ENCODE measurements around the gene TNRC6B.
A peak's percentile ranks its signal among the peaks of the same experiment; 100 is the strongest.

TNRC6B gene

GRCh38 chr22:40251106-40251505 is 73.4 kb downstream of the TNRC6B start:
- no peaks in the 10 kb centered on the region for H3K27me3 Mint-ChIP-seq
- peaks cover 28 to 31% of the 10 kb centered on the region in 2 donors for H3K36me3 Mint-ChIP-seq
- ATAC-seq (replicated peaks): no peak
- no peak overlapping the region for H3K4me3 Mint-ChIP-seq
- H3K4me1 Mint-ChIP-seq: peaks cover 10 to 31% of the 10 kb centered on the region in 2 donors
- H3K27ac Mint-ChIP-seq: no peak overlapping the region
- DNase-seq: no peak
- H3K9me3 Mint-ChIP-seq: no peaks in the 10 kb centered on the region

- ATAC-seq (replicated peaks) (no peak), DNase-seq (no peak)
- no peaks in the 10 kb centered on the region for H3K9me3 Mint-ChIP-seq
- peak overlapping the region; percentile 21 for H3K27ac Mint-ChIP-seq
- H3K36me3 Mint-ChIP-seq: peaks cover 26 to 37% of the 10 kb centered on the region in 2 donors
- peaks cover 10 to 31% of the 10 kb centered on the region in 2 donors for H3K4me1 Mint-ChIP-seq
- H3K27me3 Mint-ChIP-seq: no peaks in the 10 kb centered on the region
- no peak overlapping the region for H3K4me3 Mint-ChIP-seq
Measured at GRCh38 chr22:40252146-40252545, 74.4 kb downstream of the TNRC6B start.

- no peak overlapping the region for H3K27ac Mint-ChIP-seq
- H3K4me3 Mint-ChIP-seq: no peak overlapping the region
- H3K27me3 Mint-ChIP-seq: no peaks in the 10 kb centered on the region
- H3K36me3 Mint-ChIP-seq: peaks cover 35 to 48% of the 10 kb centered on the region in 2 donors
- no peak for DNase-seq
- no peak for ATAC-seq (replicated peaks)
- no peaks in the 10 kb centered on the region for H3K9me3 Mint-ChIP-seq
- peaks cover 13 to 33% of the 10 kb centered on the region in 2 donors for H3K4me1 Mint-ChIP-seq
Measured at GRCh38 chr22:40256516-40256915, 78.8 kb downstream of the TNRC6B start.

GRCh38 chr22:40258017-40258416 is 80.3 kb downstream of the TNRC6B start:
- Mint-ChIP-seq H3K27ac (no peak overlapping the region), H3K27me3 (no peaks in the 10 kb centered on the region), H3K4me1 (peaks cover 8 to 27% of the 10 kb centered on the region in 2 donors), H3K36me3 (peaks cover 36 to 51% of the 10 kb centered on the region in 2 donors), H3K9me3 (no peaks in the 10 kb centered on the region), H3K4me3 (no peak overlapping the region)
- no peak for ATAC-seq (replicated peaks)
- DNase-seq: no peak

GRCh38 chr22:40258501-40258915 is 80.8 kb downstream of the TNRC6B start:
- Mint-ChIP-seq H3K36me3 (peaks cover 33 to 48% of the 10 kb centered on the region in 2 donors), H3K4me1 (peaks cover 11 to 28% of the 10 kb centered on the region in 2 donors), H3K4me3 (no peak overlapping the region), H3K27me3 (no peaks in the 10 kb centered on the region), H3K9me3 (no peaks in the 10 kb centered on the region), H3K27ac (peak overlapping the region; percentile 71)
- ATAC-seq (replicated peaks) (no peak), DNase-seq (no peak)

GRCh38 chr22:40261783-40262182 is 84.1 kb downstream of the TNRC6B start:
- H3K27ac Mint-ChIP-seq: no peak overlapping the region
- DNase-seq (no peak), ATAC-seq (replicated peaks) (no peak)
- no peaks in the 10 kb centered on the region for H3K27me3 Mint-ChIP-seq
- H3K4me1 Mint-ChIP-seq: peaks cover 24 to 43% of the 10 kb centered on the region in 2 donors
- no peaks in the 10 kb centered on the region for H3K9me3 Mint-ChIP-seq
- H3K4me3 Mint-ChIP-seq: no peak overlapping the region
- H3K36me3 Mint-ChIP-seq: peaks cover 46 to 60% of the 10 kb centered on the region in 2 donors

GRCh38 chr22:40263191-40263590 is 85.5 kb downstream of the TNRC6B start:
- Mint-ChIP-seq H3K27me3 (no peaks in the 10 kb centered on the region), H3K4me1 (peaks cover 24 to 43% of the 10 kb centered on the region in 2 donors), H3K36me3 (peaks cover 52 to 61% of the 10 kb centered on the region in 2 donors), H3K9me3 (no peaks in the 10 kb centered on the region), H3K4me3 (no peak overlapping the region), H3K27ac (peak overlapping the region; percentile 7)
- DNase-seq (no peak), ATAC-seq (replicated peaks) (no peak)

- Mint-ChIP-seq H3K4me1 (peaks cover 19 to 33% of the 10 kb centered on the region in 2 donors), H3K36me3 (peaks cover 46 to 50% of the 10 kb centered on the region in 2 donors), H3K9me3 (no peaks in the 10 kb centered on the region), H3K27me3 (no peaks in the 10 kb centered on the region), H3K4me3 (no peak overlapping the region), H3K27ac (peak overlapping the region; percentile 28)
- DNase-seq: no peak
- peak in 1 of 2 donors; percentile 45 for ATAC-seq (replicated peaks)
Measured at GRCh38 chr22:40265783-40266182, 88.1 kb downstream of the TNRC6B start.

- Mint-ChIP-seq H3K9me3 (no peaks in the 10 kb centered on the region), H3K4me3 (no peak overlapping the region), H3K27ac (peak overlapping the region; percentile 14), H3K36me3 (peaks cover 26 to 27% of the 10 kb centered on the region in 2 donors), H3K4me1 (peaks cover 10 to 14% of the 10 kb centered on the region in 2 donors), H3K27me3 (no peaks in the 10 kb centered on the region)
- DNase-seq (no peak), ATAC-seq (replicated peaks) (no peak)
Measured at GRCh38 chr22:40270031-40270430, 92.3 kb downstream of the TNRC6B start.

GRCh38 chr22:40270748-40271373 is 93.1 kb downstream of the TNRC6B start:
- no peaks in the 10 kb centered on the region for H3K27me3 Mint-ChIP-seq

GRCh38 chr22:40271440-40271839 is 93.7 kb downstream of the TNRC6B start:
- H3K27ac Mint-ChIP-seq: peak overlapping the region; percentile 37
- H3K9me3 Mint-ChIP-seq: no peaks in the 10 kb centered on the region
- no peak overlapping the region for H3K4me3 Mint-ChIP-seq
- H3K36me3 Mint-ChIP-seq: peaks cover 13 to 19% of the 10 kb centered on the region in 2 donors
- H3K4me1 Mint-ChIP-seq: peaks cover 7 to 12% of the 10 kb centered on the region in 2 donors
- DNase-seq: no peak
- H3K27me3 Mint-ChIP-seq: no peaks in the 10 kb centered on the region
- no peak for ATAC-seq (replicated peaks)

More at GRCh38 chr22:40270748-40271373, 93.1 kb downstream of the TNRC6B start:
- ATAC-seq (replicated peaks) (no peak), DNase-seq (no peak)
- no peak overlapping the region for H3K4me3 Mint-ChIP-seq
- no peak overlapping the region for H3K27ac Mint-ChIP-seq
- H3K36me3 Mint-ChIP-seq: peaks cover 18 to 22% of the 10 kb centered on the region in 2 donors
- no peaks in the 10 kb centered on the region for H3K9me3 Mint-ChIP-seq
- H3K4me1 Mint-ChIP-seq: peaks cover 7 to 12% of the 10 kb centered on the region in 2 donors

- Mint-ChIP-seq H3K9me3 (no peaks in the 10 kb centered on the region), H3K27ac (no peak overlapping the region), H3K4me1 (peaks cover 11 to 15% of the 10 kb centered on the region in 2 donors), H3K36me3 (peaks cover 8 to 17% of the 10 kb centered on the region in 2 donors), H3K4me3 (no peak overlapping the region), H3K27me3 (no peaks in the 10 kb centered on the region)
- ATAC-seq (replicated peaks) (no peak), DNase-seq (no peak)
Measured at GRCh38 chr22:40273319-40273718, 95.6 kb downstream of the TNRC6B start.

- Mint-ChIP-seq H3K4me3 (no peak overlapping the region), H3K4me1 (peaks cover 11 to 15% of the 10 kb centered on the region in 2 donors), H3K36me3 (peaks cover 4 to 21% of the 10 kb centered on the region in 2 donors), H3K9me3 (no peaks in the 10 kb centered on the region), H3K27ac (no peak overlapping the region), H3K27me3 (no peaks in the 10 kb centered on the region)
- ATAC-seq (replicated peaks) (no peak), DNase-seq (no peak)
Measured at GRCh38 chr22:40276996-40277823, 99.5 kb downstream of the TNRC6B start.

GRCh38 chr22:40279017-40279416 is 101.3 kb downstream of the TNRC6B start:
- H3K27me3 Mint-ChIP-seq: no peaks in the 10 kb centered on the region
- no peak overlapping the region for H3K27ac Mint-ChIP-seq
- no peak for DNase-seq
- H3K9me3 Mint-ChIP-seq: no peaks in the 10 kb centered on the region
- H3K36me3 Mint-ChIP-seq: peaks cover 4 to 26% of the 10 kb centered on the region in 2 donors
- H3K4me1 Mint-ChIP-seq: peaks cover 11 to 15% of the 10 kb centered on the region in 2 donors
- H3K4me3 Mint-ChIP-seq: no peak overlapping the region
- no peak for ATAC-seq (replicated peaks)

All from stimulated activated naive B cell treated with anti-CD40 and anti-IgM and Interleukin-4, amounts not matched to agents 10 μg/mL and 1 μg/mL and 100 μg/mL, for 72 hours (primary cell).